Smooth muscle cell (in vitro differentiated cells): ENCODE measurements around the gene PATL1. TPM values are rescaled to one million over a fixed set of nuclear protein-coding genes. Genes with fewer than 3 reads are reported as not detected.

Experiments used
- DNase-seq: peaks from one replicate; lab custom pipeline; 2025; ENCODE audit not compliant: unreplicated experiment; lab: John Stamatoyannopoulos, UW
- H2AFZ ChIP-seq: fragments of 200-600 bp; sonication (generic); 2 replicates; pipeline ENCODE4 v1.6.0; 2016; ENCODE audit warnings: antibody characterized with exemption, low read depth, mild to moderate bottlenecking
- H3F3A ChIP-seq: fragments of 200-600 bp; sonication (generic); 2 replicates; pipeline ENCODE4 v1.6.0; 2017; ENCODE audit warnings: antibody characterized with exemption, low read depth
- H3K27ac ChIP-seq: fragments of 200-600 bp; sonication (generic); 2 replicates; pipeline ENCODE4 v1.5.1; 2016; ENCODE audit warnings: low read depth, mild to moderate bottlenecking
- H3K27me3 ChIP-seq: fragments of 200-600 bp; sonication (generic); 2 replicates; pipeline ENCODE4 v1.6.1; 2016; ENCODE audit warnings: low read depth, mild to moderate bottlenecking
- H3K36me3 ChIP-seq: fragments of 200-600 bp; sonication (generic); 2 replicates; pipeline ENCODE4 v1.5.1; 2016; ENCODE audit warnings: low read depth
- H3K4me1 ChIP-seq: fragments of 200-600 bp; sonication (generic); 2 replicates; pipeline ENCODE4 v1.5.1; 2016; ENCODE audit warnings: low read depth
- H3K4me2 ChIP-seq: fragments of 200-600 bp; sonication (generic); 2 replicates; pipeline ENCODE4 v1.6.0; 2016; ENCODE audit warnings: mild to moderate bottlenecking
- H3K4me3 ChIP-seq: fragments of 200-600 bp; sonication (generic); 2 replicates; pipeline ENCODE4 v1.5.1; 2016; ENCODE audit warnings: mild to moderate bottlenecking
- H3K79me2 ChIP-seq: fragments of 200-600 bp; sonication (generic); 2 replicates; pipeline ENCODE4 v1.6.0; 2016; ENCODE audit warnings: low read depth, mild to moderate bottlenecking
- H3K9ac ChIP-seq: fragments of 200-600 bp; sonication (generic); 2 replicates; pipeline ENCODE4 v1.6.0; 2016; ENCODE audit warnings: low read depth
- H3K9me3 ChIP-seq: fragments of 200-600 bp; sonication (generic); replicated peaks from 2 replicates; pipeline ENCODE4 v1.5.1; 2016; ENCODE audit warnings: low read depth
- H4K20me1 ChIP-seq: fragments of 200-600 bp; sonication (generic); 2 replicates; pipeline ENCODE4 v1.6.0; 2016; ENCODE audit warnings: low read depth
- WGBS: methylation state at CpG from one replicate; pipeline ENCODE4 v1.1.7; 2016; ENCODE audit warnings: low lambda C conversion rate; 5-methylcytosine and 5-hydroxymethylcytosine counted together
- microRNA-seq: library from miRNA; unstranded; fragments of <30 nt; microRNA quantifications from one replicate; pipeline ENCODE4, GENCODE V29; 2016; ENCODE audit warnings: borderline number of aligned reads
- polyA plus RNA-seq: library from polyadenylated mRNA; unstranded; fragments of >200 nt; fragmentation: Nextera tagmentation; extraction: Ambion mirVana; gene quantifications from 2 replicates; pipeline ENCODE4 v1.2.1, GENCODE V29; 2016
- small RNA-seq: library from RNA; depleted of rRNA; stranded (forward); fragments of <200 nt; gene quantifications from one replicate; pipeline ENCODE3, GENCODE V24; 2014
- total RNA-seq: library from RNA; depleted of rRNA; stranded (reverse); fragments of >200 nt; gene quantifications from 2 replicates; pipeline ENCODE4 v1.2.3, GENCODE V29; 2014
- TF ChIP-seq, protein P1 (sequence below): fragments of 200-600 bp; sonication (generic); IDR thresholded peaks from 2 replicates; pipeline ENCODE4 v1.5.1; 2017; ENCODE audit warnings: borderline replicate concordance, mild to moderate bottlenecking, antibody characterized with exemption; ENCODE audit not compliant: insufficient read depth, poor library complexity, severe bottlenecking

PATL1 gene
- total and polyA plus RNA-seq, 2 experiments from 2014 or later: 16.5 to 35.2 TPM

DNA sequence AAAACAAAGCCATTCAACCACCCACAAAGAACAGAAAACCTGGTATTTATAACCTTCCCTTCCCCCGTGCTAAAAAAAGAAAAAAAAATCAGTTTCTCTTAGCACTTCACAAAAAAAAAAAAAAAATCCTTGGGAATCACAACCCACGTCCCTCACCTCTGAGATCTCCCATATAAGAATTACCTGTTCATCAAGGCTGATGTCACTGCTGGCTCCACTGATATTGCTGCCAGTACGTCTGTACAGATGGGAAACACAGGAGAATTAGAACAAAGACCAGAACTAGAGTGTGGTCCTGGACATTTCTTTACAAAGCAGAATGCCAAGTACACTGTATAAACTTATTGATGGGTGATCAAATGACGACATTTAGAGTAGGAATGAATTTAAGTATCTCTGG, 68.2 kb downstream of the PATL1 start:
- WGBS: 94% methylated on average over 4 of the region's 4 CpGs
- H3K79me2 ChIP-seq: peaks cover 25% of the 10 kb centered on the region

DNA sequence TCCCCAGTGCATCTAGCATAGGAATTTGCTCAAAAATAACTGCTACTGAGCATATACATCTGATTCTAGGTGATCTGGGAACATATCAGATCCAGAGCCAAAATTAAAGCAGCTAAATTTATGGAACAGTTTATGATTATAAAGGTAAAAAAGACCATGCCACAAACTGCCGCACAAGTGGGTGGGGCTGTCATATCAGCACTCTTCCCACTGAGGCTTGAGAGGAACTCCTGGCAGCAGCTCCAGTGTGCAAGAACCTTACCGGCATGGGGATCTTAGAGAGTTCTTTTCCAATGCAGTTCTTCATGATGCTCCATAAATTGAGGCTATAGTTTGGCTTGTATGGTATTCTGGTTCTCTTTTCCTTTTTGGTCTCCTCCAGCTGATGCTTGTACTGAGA, 68.6 kb downstream of the PATL1 start:
- no peak for DNase-seq
- 98% methylated on average over 2 of the region's 2 CpGs for WGBS
- no peak overlapping the region for H3K4me2 ChIP-seq

More for the DNA sequence above, 68.2 kb downstream of the PATL1 start:
- no peaks in the 10 kb centered on the region for H3K27me3 ChIP-seq
- H3K4me2 ChIP-seq: no peak overlapping the region
- peaks cover 57% of the 10 kb centered on the region for H4K20me1 ChIP-seq
- no peak overlapping the region for H3K27ac ChIP-seq
- H2AFZ ChIP-seq: no peak overlapping the region
- H3K36me3 ChIP-seq: peaks cover 35% of the 10 kb centered on the region
- no peaks in the 10 kb centered on the region for H3F3A ChIP-seq
- no peaks in the 10 kb centered on the region for H3K9me3 ChIP-seq
- DNase-seq: no peak
- TF ChIP-seq, protein P1, sequence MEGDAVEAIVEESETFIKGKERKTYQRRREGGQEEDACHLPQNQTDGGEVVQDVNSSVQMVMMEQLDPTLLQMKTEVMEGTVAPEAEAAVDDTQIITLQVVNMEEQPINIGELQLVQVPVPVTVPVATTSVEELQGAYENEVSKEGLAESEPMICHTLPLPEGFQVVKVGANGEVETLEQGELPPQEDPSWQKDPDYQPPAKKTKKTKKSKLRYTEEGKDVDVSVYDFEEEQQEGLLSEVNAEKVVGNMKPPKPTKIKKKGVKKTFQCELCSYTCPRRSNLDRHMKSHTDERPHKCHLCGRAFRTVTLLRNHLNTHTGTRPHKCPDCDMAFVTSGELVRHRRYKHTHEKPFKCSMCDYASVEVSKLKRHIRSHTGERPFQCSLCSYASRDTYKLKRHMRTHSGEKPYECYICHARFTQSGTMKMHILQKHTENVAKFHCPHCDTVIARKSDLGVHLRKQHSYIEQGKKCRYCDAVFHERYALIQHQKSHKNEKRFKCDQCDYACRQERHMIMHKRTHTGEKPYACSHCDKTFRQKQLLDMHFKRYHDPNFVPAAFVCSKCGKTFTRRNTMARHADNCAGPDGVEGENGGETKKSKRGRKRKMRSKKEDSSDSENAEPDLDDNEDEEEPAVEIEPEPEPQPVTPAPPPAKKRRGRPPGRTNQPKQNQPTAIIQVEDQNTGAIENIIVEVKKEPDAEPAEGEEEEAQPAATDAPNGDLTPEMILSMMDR: no peak
- no peaks in the 10 kb centered on the region for H3K4me1 ChIP-seq
- no peak overlapping the region for H3K4me3 ChIP-seq
- H3K9ac ChIP-seq: no peak overlapping the region

DNA sequence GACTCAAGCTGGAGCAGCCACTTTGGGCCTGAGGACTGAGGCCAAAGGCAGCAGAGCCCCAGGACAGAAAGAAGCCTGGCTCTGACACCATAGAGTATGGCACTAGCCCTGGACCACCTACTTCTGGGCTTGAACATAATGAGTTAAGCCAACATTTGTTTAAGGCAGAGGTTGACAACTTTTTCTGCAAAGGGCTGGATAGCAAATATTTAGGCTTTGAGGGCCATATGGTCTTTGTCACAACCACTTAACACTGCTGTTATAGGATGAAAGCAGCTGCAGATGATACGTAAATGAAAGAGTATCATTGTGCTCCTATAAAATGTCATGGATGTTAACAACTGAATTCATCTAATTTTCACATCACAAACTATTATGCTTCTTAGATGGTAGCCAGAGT, 69.9 kb downstream of the PATL1 start:
- Histone ChIP-seq H3F3A (no peaks in the 10 kb centered on the region), H3K4me3 (no peak overlapping the region), H3K36me3 (peaks cover 42% of the 10 kb centered on the region), H3K9me3 (no peaks in the 10 kb centered on the region), H3K9ac (no peak overlapping the region), H3K4me1 (no peaks in the 10 kb centered on the region), H3K27ac (no peak overlapping the region), H4K20me1 (peaks cover 48% of the 10 kb centered on the region), H3K4me2 (no peak overlapping the region), H3K79me2 (peaks cover 9% of the 10 kb centered on the region), H3K27me3 (no peaks in the 10 kb centered on the region), H2AFZ (no peak overlapping the region)
- 55% methylated on average over 1 of the region's 1 CpG for WGBS
- DNase-seq: no peak
- TF ChIP-seq, protein P1: no peak

More for the DNA sequence above, 68.6 kb downstream of the PATL1 start:
- Histone ChIP-seq H3K4me1 (no peaks in the 10 kb centered on the region), H3K79me2 (peaks cover 21% of the 10 kb centered on the region), H3K4me3 (no peak overlapping the region), H3K9ac (no peak overlapping the region), H2AFZ (no peak overlapping the region), H3K9me3 (no peaks in the 10 kb centered on the region), H3K27ac (no peak overlapping the region), H3F3A (no peaks in the 10 kb centered on the region), H4K20me1 (peaks cover 57% of the 10 kb centered on the region), H3K27me3 (no peaks in the 10 kb centered on the region), H3K36me3 (peaks cover 32% of the 10 kb centered on the region)
- TF ChIP-seq, protein P1: no peak

Small RNA genes within 50 kb of the gene (microRNA-seq; reads per million reads assigned to microRNA genes)
- gene MIR3162: not detected

Small RNA genes within 50 kb of the gene (small RNA-seq; reads per million reads assigned to genes)
- not detected for gene MIR3162

Other genes starting within 250 kb of the PATL1 start
- not detected in 2 replicates for gene OR5A2, start 242.6 kb downstream of the PATL1 start, total RNA-seq
- gene OR5A2, start 242.6 kb downstream of the PATL1 start, polyA plus RNA-seq: not detected in 2 replicates
- gene OR5A1, start 232.6 kb downstream of the PATL1 start, total RNA-seq: not detected in 2 replicates
- gene OR5A1, start 232.6 kb downstream of the PATL1 start, polyA plus RNA-seq: not detected in 2 replicates
- not detected in 2 replicates for gene OR4D6, start 212.1 kb downstream of the PATL1 start, total RNA-seq
- gene OR4D6, start 212.1 kb downstream of the PATL1 start, polyA plus RNA-seq: not detected in 2 replicates
- not detected in 2 replicates for gene OR4D10, start 195.7 kb downstream of the PATL1 start, total RNA-seq
- gene OR4D10, start 195.7 kb downstream of the PATL1 start, polyA plus RNA-seq: not detected in 2 replicates
- gene OR4D11, start 165.5 kb downstream of the PATL1 start, total RNA-seq: not detected in 2 replicates
- not detected in 2 replicates for gene OR4D11, start 165.5 kb downstream of the PATL1 start, polyA plus RNA-seq
- not detected in 2 replicates for gene OR4D9, start 157.5 kb downstream of the PATL1 start, total RNA-seq
- not detected in 2 replicates for gene OR4D9, start 157.5 kb downstream of the PATL1 start, polyA plus RNA-seq
- 40.0 and 47.2 TPM in 2 replicates for gene OSBP, start 53.3 kb downstream of the PATL1 start, total RNA-seq
- gene OSBP, start 53.3 kb downstream of the PATL1 start, polyA plus RNA-seq: 32.0 and 35.9 TPM in 2 replicates
- gene OR10V1, start 44.8 kb upstream of the PATL1 start, total RNA-seq: not detected in 2 replicates
- not detected in 2 replicates for gene OR10V1, start 44.8 kb upstream of the PATL1 start, polyA plus RNA-seq
- 41.0 and 52.2 TPM in 2 replicates for gene STX3, start 86.3 kb upstream of the PATL1 start, total RNA-seq
- 24.1 and 26.6 TPM in 2 replicates for gene STX3, start 86.3 kb upstream of the PATL1 start, polyA plus RNA-seq
- 23.7 and 32.9 TPM in 2 replicates for gene MRPL16, start 141.7 kb upstream of the PATL1 start, total RNA-seq
- 45.7 and 48.9 TPM in 2 replicates for gene MRPL16, start 141.7 kb upstream of the PATL1 start, polyA plus RNA-seq
- gene CBLIF, start 176.5 kb upstream of the PATL1 start, total RNA-seq: not detected in 2 replicates
- not detected in 2 replicates for gene CBLIF, start 176.5 kb upstream of the PATL1 start, polyA plus RNA-seq
- 4.3 and 11.1 TPM in 2 replicates for gene TCN1, start 197.4 kb upstream of the PATL1 start, total RNA-seq
- gene TCN1, start 197.4 kb upstream of the PATL1 start, polyA plus RNA-seq: not detected in 2 replicates
- gene OOSP3, start 209.7 kb upstream of the PATL1 start, total RNA-seq: not detected in 2 replicates
- not detected in 2 replicates for gene OOSP3, start 209.7 kb upstream of the PATL1 start, polyA plus RNA-seq